PFSK-1 (cell line): ENCODE measurements around the gene TRABD2A.

Source experiments
- FOXP2 ChIP-seq: optimal IDR thresholded peaks from 2 replicates; pipeline ENCODE3; 2011; ENCODE audit warnings: borderline replicate concordance, control low read depth, inconsistent platforms; ENCODE audit not compliant: insufficient read depth; ENCODE audit errors: extremely low read length, extremely low read depth
- POLR2AphosphoS5 ChIP-seq: IDR thresholded peaks from 2 replicates; pipeline ENCODE4 v1.6.1; 2012; ENCODE audit warnings: low read depth, mild to moderate bottlenecking, control low read depth, low read length, moderate library complexity
- REST ChIP-seq, 2 experiments: IDR thresholded peaks; 2 replicates each; pipeline versions ENCODE4 v1.6.1 to v1.8.0; 2011 to 2012; ENCODE audit warnings: low read depth in 2 of 2, low read length in 2 of 2, control low read depth in 1 of 2, inconsistent platforms in 1 of 2, mild to moderate bottlenecking in 1 of 2, moderate library complexity in 1 of 2; ENCODE audit not compliant: insufficient read depth in 1 of 2
- SIN3A ChIP-seq: IDR thresholded peaks from 2 replicates; pipeline ENCODE4 v1.6.1; 2012; ENCODE audit warnings: mild to moderate bottlenecking, low read length, moderate library complexity, borderline replicate concordance; ENCODE audit not compliant: insufficient read depth
- TAF1 ChIP-seq: IDR thresholded peaks from 2 replicates; pipeline ENCODE4 v1.6.1; 2012; ENCODE audit warnings: low read length, control low read depth, borderline replicate concordance; ENCODE audit not compliant: insufficient read depth

GRCh38 chr2:84846041-84846663 lies 34.7 kb downstream of the TRABD2A start:
- TF ChIP-seq POLR2AphosphoS5, result no peak
- TF ChIP-seq TAF1, result no peak
- TF ChIP-seq SIN3A, result no peak
- no peak for TF ChIP-seq REST (IDR thresholded peaks at IDR 0.05; ENCODE audit: insufficient read depth in 1 of 2, low read depth in 2 of 2, low read length in 2 of 2)
- TF ChIP-seq FOXP2, result no peak
